Upper lobe of right lung (tissue), 1 donor: ENCODE measurements around the gene TMEM243. TPM values are rescaled to one million over a fixed set of nuclear protein-coding genes. Genes with fewer than 3 reads are reported as not detected.

ENCODE experiments used
- ATAC-seq: fragments of 200-7000 bp; cut with Tn5 transposase; one replicate; pipeline ENCODE4 v1.9.1; 2020; ENCODE audit warnings: mild to moderate bottlenecking, moderate library complexity
- DNase-seq: peaks from one replicate; pipeline ENCODE4 v3.0.0-alpha.2; 2020
- H3K27ac ChIP-seq: fragments of 200-600 bp; one replicate; pipeline ENCODE4 v1.8.0; 2022
- H3K27me3 ChIP-seq: fragments of 200-600 bp; one replicate; pipeline ENCODE4 v1.8.0; 2022; ENCODE audit warnings: mild to moderate bottlenecking
- H3K36me3 ChIP-seq: fragments of 200-600 bp; one replicate; pipeline ENCODE4 v1.8.0; 2022
- H3K4me1 ChIP-seq: fragments of 200-600 bp; one replicate; pipeline ENCODE4 v1.8.0; 2022
- H3K4me3 ChIP-seq: fragments of 200-600 bp; one replicate; pipeline ENCODE4 v1.8.0; 2022; ENCODE audit warnings: mild to moderate bottlenecking
- H3K9me3 ChIP-seq: fragments of 200-600 bp; one replicate; pipeline ENCODE4 v1.8.0; 2022
- intact Hi-C: fragments of 100-400 bp; cut with DNase I; formaldehyde crosslinking; loops from one replicate; pipeline ENCODE4 v1.11.0; 2022
- total RNA-seq: library from RNA; stranded (reverse); fragmentation: NEBNext Ultra II Directional; extraction: Animal tissue kit (Norgen Biotek cat#: 25700); gene quantifications from one replicate; pipeline ENCODE4 v1.2.1, GENCODE V29; 2021
- TF ChIP-seq, protein P1 (sequence below): fragments of 200-600 bp; IDR thresholded peaks from one replicate; pipeline ENCODE4 v1.8.0; 2022; ENCODE audit warnings: antibody characterized with exemption
- donor health status: DM: no; HTN: yes; CAD: no; lungs with severe emphysema.

The TMEM243 gene
- total RNA-seq, 1 donor from 2014 or later = 108 TPM

DNA sequence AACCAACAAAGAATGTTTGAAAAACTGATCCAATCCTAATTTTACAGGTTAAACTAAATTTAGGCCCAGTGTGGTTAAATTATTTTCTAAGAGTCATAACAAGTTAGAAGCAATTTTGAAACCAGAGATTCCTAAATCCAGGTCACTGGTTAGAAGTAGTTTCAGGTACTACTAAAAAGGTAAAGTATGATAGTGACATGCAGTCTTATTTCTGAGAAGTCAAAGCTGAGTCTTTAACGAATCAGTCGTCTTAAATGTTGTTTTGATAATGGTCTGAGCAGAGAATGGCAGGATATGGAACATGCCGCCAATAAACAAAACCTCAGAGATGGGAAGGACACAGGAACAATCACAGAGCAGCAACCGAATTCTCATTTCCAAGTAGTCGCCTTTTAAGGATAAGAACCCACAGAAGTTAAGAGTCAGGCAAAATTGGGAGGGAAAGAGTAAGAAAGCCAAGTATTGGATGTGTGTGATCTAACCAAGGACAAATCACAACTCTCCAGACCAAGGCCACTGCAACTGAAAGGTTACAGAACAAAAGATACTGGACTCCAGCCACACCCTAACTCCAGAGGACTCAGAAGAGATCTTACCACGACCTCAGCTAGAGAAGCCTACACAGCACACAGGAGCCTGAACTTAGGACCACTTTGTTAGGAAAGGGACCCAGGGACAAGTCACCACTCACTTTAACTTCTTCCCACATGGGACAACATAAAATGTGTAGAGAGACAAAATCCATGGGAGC lies 19.7 kb downstream of the TMEM243 start:
- peaks cover 37% of the 10 kb centered on the region for H3K4me1 ChIP-seq
- no peaks in the 10 kb centered on the region for H3K27me3 ChIP-seq
- ATAC-seq (peak; percentile 34), DNase-seq (no peak)
- peaks cover 41% of the 10 kb centered on the region for H3K36me3 ChIP-seq
- intact Hi-C loops = no loop called here
- peak overlapping the region; percentile 38 for H3K27ac ChIP-seq
- H3K4me3 ChIP-seq = no peak overlapping the region
- TF ChIP-seq, protein P1, sequence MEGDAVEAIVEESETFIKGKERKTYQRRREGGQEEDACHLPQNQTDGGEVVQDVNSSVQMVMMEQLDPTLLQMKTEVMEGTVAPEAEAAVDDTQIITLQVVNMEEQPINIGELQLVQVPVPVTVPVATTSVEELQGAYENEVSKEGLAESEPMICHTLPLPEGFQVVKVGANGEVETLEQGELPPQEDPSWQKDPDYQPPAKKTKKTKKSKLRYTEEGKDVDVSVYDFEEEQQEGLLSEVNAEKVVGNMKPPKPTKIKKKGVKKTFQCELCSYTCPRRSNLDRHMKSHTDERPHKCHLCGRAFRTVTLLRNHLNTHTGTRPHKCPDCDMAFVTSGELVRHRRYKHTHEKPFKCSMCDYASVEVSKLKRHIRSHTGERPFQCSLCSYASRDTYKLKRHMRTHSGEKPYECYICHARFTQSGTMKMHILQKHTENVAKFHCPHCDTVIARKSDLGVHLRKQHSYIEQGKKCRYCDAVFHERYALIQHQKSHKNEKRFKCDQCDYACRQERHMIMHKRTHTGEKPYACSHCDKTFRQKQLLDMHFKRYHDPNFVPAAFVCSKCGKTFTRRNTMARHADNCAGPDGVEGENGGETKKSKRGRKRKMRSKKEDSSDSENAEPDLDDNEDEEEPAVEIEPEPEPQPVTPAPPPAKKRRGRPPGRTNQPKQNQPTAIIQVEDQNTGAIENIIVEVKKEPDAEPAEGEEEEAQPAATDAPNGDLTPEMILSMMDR = no peak
- H3K9me3 ChIP-seq = peaks cover 4% of the 10 kb centered on the region

DNA sequence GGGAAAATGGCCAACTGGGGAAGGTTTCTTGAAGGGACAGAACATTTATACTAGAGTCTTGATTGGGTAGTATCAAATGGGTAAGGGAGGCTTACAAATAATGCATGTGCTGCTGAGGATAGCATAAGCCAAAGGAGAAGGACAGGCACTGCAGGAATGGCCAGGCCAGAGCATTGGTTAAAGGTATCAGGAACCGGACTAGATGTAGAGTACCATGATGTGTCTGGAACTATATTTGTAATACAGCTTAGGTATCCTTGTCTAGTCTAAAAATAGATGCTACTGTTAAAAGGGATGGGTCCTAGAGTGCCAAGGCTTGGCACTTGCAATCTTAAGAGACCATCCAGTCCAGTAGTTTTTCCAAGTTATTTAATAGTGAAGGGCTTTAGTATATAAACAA lies 20.3 kb downstream of the TMEM243 start:
- no peak overlapping the region for H3K4me3 ChIP-seq
- no peak overlapping the region for H3K27ac ChIP-seq
- ATAC-seq (no peak), DNase-seq (no peak)
- H3K4me1 ChIP-seq = peaks cover 37% of the 10 kb centered on the region
- intact Hi-C loops = no loop called here
- peaks cover 47% of the 10 kb centered on the region for H3K36me3 ChIP-seq
- no peaks in the 10 kb centered on the region for H3K9me3 ChIP-seq
- no peaks in the 10 kb centered on the region for H3K27me3 ChIP-seq
- TF ChIP-seq, protein P1 = no peak

DNA sequence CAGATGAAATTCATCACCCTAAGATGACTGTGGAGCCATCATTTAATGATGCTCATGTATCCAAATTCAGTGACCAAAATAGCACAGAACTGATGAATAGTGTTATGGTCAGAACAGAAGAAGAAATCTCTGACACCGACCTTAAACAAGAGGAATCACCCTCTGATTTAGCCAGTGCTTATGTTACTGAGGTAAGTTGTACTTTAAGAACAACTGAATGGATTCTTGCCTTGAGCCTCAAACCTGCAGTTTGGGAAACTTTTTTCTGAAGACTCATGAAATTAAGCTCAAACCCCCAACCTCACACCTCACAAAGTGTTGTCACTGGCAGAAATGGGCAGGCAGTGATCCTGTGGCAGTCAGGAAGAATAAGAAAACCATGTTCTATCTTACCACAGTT lies 25.6 kb downstream of the TMEM243 start:
- no peak overlapping the region for H3K27ac ChIP-seq
- no peaks in the 10 kb centered on the region for H3K4me1 ChIP-seq
- no peaks in the 10 kb centered on the region for H3K27me3 ChIP-seq
- intact Hi-C loops = no loop called here
- TF ChIP-seq, protein P1 = no peak
- peaks cover 99% of the 10 kb centered on the region for H3K36me3 ChIP-seq
- no peaks in the 10 kb centered on the region for H3K9me3 ChIP-seq
- ATAC-seq (no peak), DNase-seq (no peak)
- H3K4me3 ChIP-seq = no peak overlapping the region

DNA sequence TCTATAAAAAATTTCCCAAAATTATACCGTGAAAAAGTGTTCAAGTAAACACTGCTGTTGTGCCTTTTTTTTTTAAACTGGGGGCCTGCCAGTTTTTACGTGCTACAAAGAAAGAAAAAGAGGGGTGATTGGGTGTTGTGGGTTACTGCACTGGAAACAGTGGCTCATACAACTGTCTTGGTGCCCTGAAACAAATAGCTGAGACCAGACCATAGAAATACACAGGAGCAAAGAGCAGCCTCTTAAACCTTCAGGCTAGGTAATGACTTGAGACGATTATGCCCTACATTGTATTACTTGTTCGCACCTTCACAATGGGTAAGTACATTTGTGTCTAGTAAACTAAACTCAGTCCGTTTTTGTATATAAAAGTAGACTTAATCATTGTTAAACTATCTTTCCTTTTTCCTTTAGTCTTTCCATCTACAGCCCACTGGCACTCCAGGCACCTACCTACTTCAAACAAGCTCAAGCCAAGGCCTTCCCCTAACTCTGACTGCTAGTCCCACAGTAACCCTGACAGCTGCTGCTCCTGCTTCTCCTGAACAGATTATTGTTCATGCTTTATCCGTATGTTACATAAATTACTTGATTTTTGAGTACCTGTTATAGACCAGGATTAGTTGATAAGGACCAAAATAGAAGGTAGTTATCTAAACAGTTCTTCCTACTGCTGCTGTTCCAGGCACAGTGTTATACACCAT lies 26.6 kb downstream of the TMEM243 start:
- no peaks in the 10 kb centered on the region for H3K9me3 ChIP-seq
- ATAC-seq (no peak), DNase-seq (no peak)
- TF ChIP-seq, protein P1 = no peak
- H3K4me3 ChIP-seq = no peak overlapping the region
- no peaks in the 10 kb centered on the region for H3K27me3 ChIP-seq
- intact Hi-C loops = no loop called here
- peaks cover 99% of the 10 kb centered on the region for H3K36me3 ChIP-seq
- no peaks in the 10 kb centered on the region for H3K4me1 ChIP-seq
- no peak overlapping the region for H3K27ac ChIP-seq

DNA sequence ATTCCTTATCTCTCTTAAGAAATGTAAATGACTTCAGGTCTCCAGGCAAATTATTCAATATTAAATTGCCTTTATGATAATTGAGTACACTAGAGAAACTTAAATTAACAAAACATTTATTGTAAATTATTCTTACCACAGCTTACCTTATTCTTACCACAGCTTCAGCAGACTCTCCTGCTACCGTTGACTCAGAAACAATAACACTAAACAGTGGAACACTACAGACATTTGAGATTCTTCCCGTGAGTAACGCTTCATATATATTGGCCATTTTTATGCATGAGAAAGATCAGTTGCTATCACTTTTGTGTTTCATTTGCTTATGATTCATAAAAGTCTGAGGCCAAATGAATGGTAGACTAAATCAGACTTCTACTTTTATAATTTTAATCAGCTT lies 28.7 kb downstream of the TMEM243 start:
- Histone ChIP-seq H3K27ac (no peak overlapping the region), H3K36me3 (peaks cover 96% of the 10 kb centered on the region), H3K4me3 (no peak overlapping the region), H3K4me1 (no peaks in the 10 kb centered on the region), H3K27me3 (no peaks in the 10 kb centered on the region), H3K9me3 (no peaks in the 10 kb centered on the region)
- ATAC-seq = no peak
- intact Hi-C loops = no loop called here
- TF ChIP-seq, protein P1 = no peak
- no peak for DNase-seq
